Diencephalon (tissue), 1 donor: Measurements from ENCODE around the gene ST3GAL3. TPM values are rescaled to one million over a fixed set of nuclear protein-coding genes. Genes with fewer than 3 reads are reported as not detected.

Experiments
- small RNA-seq: library from RNA; depleted of rRNA; stranded (forward); fragments of <200 nt; gene quantifications from one replicate; pipeline ENCODE3, GENCODE V24; 2014
- total RNA-seq: library from RNA; depleted of rRNA; stranded (reverse); fragments of >200 nt; gene quantifications from one replicate; pipeline ENCODE4 v1.2.3, GENCODE V29; 2014

ST3GAL3 gene
- 53.1 TPM for total RNA-seq

GRCh38 chr1:43707190-43708001, at the start of gene ST3GAL3:
ST3GAL3 (plus strand) TSS chr1:43707536; CDS start chr1:43736263, 28,727 bp downstream.

GRCh38 chr1:43933386-43934100, 226.2 kb downstream of the ST3GAL3 start, which contains the start of gene ARTN:
ARTN (plus strand) TSS chr1:43933801; CDS start chr1:43935657, 1,856 bp downstream.

GRCh38 chr1:43946236-43947060, 239.1 kb downstream of the ST3GAL3 start, which contains the start of gene IPO13:
IPO13 (plus strand) TSS chr1:43946950; CDS start chr1:43947601, 651 bp downstream.

GRCh38 chr1:43969746-43970466, 262.6 kb downstream of the ST3GAL3 start, which contains the start of gene DPH2:
DPH2 (plus strand) TSS chr1:43970010; CDS start chr1:43970176, 166 bp downstream.

GRCh38 chr1:43974443-43975248, 267.3 kb downstream of the ST3GAL3 start, which contains the start of gene ATP6V0B:
ATP6V0B (plus strand) TSS chr1:43974960; CDS start chr1:43975041, 81 bp downstream.

GRCh38 chr1:43978551-43979260, 271.4 kb downstream of the ST3GAL3 start, which contains the start of gene B4GALT2:
B4GALT2 (plus strand) TSS chr1:43979210; CDS start chr1:43981161, 1,951 bp downstream.

Small RNA genes within 50 kb of the gene (small RNA-seq; reads per million reads assigned to genes)
- gene AL451062.2 (not detected), gene RF00026 (not detected)

Other genes starting within 250 kb of the ST3GAL3 start
- gene PTPRF, start 176.7 kb upstream of the ST3GAL3 start, total RNA-seq = 101 TPM
- 52.4 TPM for gene KDM4A, start 57.4 kb upstream of the ST3GAL3 start, total RNA-seq
- gene ARTN, start 226.3 kb downstream of the ST3GAL3 start, total RNA-seq = 0.46 TPM
- 19.1 TPM for gene IPO13, start 239.4 kb downstream of the ST3GAL3 start, total RNA-seq